Measurements from ENCODE around the gene ALK.
"Not testable (repeated sequence)": the region's sequence is repeated elsewhere in the genome, so short reads cannot be mapped to it uniquely, and the experiment has no call there.

Gene ALK

DNA sequence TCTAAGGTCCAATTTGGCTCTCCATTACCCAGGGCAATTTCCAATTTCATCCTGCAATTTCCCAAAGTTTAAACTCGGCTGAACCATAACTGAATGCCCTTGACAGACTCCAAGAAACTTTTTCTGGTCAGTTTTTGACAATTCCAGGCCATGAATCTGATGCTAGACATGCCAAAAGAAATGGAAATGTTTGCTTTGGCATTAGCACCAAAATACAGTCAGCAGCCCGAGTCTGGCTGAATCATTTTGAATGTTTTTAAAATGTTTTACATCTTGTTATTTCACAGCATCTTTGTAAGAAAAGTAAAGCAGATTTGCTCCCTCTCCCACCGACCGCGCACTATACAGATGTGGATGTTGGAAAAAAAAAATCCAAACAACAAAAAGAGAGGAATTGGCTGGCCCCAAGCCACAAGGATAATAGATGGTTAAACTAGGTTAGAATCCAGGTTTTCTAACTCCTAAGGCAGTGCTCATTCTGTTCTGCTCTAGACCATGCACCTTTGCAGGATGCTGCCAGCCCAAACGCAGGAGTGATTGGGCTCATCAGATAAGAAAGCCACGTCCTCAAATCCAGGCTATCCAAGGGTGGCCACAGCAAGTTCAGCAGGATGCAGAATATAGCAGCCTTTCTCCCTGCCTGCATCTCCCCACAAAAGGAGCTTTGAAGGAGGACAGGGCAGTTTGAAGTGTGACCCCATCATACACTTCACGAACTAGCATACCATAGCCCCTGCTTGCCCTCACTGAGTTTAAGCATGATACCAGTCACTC, 167.5 kb downstream of the ALK start:
- DNase-seq: no peak

DNA sequence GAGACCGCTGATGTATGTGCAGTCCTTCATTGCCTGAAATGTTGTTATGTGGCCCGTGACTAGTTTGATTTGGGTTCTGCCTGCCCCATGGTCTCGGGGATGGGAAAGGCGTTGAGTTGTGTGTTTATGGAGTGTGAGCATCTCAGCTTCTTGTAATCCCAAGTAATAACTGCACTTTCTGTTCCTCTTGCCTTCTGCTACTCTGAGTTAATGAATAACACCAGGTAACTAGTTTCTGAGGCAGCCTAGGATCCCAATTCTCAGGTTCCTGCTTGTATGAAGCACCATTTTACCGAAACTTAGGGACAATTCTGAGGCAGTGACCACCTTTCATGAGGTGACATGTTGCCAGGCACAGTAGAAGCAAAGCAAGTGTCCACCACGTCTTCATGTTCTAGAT, 170.0 kb downstream of the ALK start:
- no peak for DNase-seq

DNA sequence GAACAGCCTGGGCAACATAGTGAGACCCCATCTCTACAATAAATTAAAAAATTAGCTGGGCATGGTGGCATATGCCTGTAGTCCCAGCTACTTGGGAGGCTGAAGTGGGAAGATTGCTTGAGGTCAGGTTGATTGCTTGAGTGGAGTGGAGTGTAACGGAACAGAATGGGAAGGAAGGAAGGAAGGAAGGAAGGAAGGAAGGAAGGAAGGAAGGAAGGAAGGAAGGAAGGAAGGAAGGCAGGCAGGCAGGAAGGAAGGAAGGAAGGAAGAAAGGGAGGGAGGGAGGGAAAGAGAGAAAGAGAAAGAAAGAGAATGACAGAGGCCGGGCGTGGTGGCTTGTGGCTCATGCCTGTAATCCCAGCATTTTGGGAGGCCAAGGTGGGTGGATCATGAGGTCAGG, 170.9 kb downstream of the ALK start:
- not testable (repeated sequence) for DNase-seq

- DNase-seq: no peak
Observed at GRCh38 chr2:29749843-29750242, 171.5 kb downstream of the ALK start.

GRCh38 chr2:29749041-29749440, 172.3 kb downstream of the ALK start:
- DNase-seq: no peak

DNA sequence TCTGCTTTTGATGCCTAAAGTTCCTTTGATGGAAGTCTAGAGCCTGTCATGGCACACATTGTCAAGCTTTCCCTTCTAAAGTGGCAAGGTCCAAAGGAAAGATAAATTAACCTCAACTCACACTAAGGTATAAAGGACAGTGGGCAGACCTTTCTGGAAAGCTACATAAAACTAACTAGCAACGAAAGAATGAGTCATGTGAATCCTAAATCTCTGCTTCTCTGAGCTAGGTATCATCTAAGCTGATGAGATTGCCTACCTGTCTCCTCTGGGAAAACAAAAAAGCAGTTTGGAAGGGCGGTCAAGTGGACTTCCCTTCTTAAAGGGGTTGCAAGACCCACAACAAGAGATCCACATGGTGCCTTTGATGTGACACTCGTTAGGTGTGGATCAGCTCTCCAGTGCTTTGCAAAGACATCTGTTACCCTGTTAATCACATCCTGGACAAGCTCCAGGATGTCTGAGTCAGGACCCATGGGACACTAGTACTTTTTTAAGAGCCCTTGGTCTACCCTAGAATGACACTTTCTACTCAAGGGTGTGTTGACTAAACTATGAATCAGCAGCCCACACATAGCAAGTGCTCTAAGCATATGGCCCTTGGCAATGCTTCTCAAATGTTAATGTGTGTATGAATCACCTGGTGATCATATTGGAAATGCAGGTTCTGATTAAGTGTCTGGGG, 173.5 kb downstream of the ALK start:
- no peak for DNase-seq

- DNase-seq: no peak
Observed at GRCh38 chr2:29744976-29745375, 176.4 kb downstream of the ALK start.

GRCh38 chr2:29743516-29743915, 177.9 kb downstream of the ALK start:
- no peak for DNase-seq

GRCh38 chr2:29742656-29743055, 178.7 kb downstream of the ALK start:
- DNase-seq: no peak

DNA sequence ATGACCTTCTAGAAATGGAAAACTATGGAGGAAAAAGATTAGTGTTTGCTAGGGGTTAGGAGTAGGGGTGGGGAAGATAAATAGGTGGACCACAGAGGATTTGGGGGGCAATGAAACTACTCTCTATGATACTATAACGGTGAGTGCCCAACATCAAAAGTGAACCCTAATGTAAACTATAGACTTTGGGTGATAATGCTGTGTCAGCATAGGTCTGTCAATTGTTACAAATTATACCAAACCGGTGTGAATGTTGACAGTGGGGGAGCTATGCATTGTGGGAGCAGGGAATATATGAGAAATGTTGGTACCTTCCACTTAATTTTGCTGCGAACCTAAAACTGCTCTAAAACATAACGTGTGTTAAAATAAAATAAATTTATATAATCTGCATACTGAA, 180.3 kb downstream of the ALK start:
- no peak for DNase-seq

GRCh38 chr2:29733965-29734364, 187.4 kb downstream of the ALK start:
- no peak for DNase-seq

DNA sequence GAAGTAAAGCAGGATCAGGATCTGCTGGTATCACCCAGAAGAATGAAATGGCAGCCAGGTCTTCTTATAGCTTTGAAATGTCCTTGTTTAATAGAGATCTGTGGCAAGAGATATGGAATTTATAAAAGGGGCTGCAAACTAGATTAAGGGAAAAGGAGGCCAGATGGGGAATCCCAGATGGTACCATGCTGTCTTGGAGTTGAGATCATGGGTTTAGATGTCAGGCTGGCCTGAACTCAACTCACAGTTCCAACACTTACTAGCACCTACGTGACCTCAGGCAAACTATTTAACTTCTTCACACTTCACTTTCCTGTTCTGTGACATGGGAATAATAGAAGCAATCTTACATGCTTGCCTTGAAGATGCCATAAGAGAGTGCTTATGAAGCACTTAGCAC, 188.2 kb downstream of the ALK start:
- DNase-seq: no peak

DNA sequence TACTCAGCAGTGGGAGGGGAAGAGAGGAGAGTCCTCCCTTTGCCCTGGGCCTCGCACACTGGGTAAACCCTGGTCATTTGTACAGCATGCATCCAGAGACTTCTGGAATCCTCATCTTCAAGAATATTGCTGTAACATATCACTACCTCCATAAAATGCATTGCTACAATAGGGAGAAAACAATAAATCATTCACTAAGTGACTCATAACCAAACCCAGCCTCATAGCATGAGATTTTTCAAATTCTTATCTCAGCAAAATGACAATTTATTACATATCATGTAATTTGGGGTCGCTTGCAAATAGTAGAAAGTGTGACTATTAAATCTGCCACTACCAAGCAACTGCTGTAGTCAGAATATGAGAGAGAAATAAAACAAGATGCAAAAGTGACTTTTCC, 189.4 kb downstream of the ALK start:
- no peak for DNase-seq

GRCh38 chr2:29729932-29730331, 191.5 kb downstream of the ALK start:
- no peak for DNase-seq

- no peak for DNase-seq
Observed at GRCh38 chr2:29729401-29729800, 192.0 kb downstream of the ALK start.

- DNase-seq: no peak
Observed at GRCh38 chr2:29726976-29727375, 194.4 kb downstream of the ALK start.

DNA sequence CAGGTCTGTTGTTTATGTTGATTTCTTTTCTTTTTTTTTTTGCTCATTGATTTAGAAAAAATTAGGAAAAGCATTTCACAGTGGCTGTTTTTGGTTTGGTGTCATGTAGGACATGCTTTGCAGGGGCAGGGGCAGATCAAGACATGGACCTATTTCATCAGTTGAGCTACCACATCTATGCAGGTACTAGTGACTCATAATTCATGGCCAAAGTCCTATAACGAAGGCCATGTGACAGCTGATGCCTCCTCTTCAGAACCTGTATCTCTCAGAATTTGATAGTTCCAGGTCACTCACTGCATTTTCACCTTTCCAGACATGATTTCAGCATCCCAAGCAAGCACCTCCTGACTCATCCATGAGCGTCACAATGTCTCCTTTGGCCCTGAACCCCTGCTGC, 195.8 kb downstream of the ALK start:
- DNase-seq: no peak

- DNase-seq: no peak
Observed at GRCh38 chr2:29724282-29724681, 197.1 kb downstream of the ALK start.

DNA sequence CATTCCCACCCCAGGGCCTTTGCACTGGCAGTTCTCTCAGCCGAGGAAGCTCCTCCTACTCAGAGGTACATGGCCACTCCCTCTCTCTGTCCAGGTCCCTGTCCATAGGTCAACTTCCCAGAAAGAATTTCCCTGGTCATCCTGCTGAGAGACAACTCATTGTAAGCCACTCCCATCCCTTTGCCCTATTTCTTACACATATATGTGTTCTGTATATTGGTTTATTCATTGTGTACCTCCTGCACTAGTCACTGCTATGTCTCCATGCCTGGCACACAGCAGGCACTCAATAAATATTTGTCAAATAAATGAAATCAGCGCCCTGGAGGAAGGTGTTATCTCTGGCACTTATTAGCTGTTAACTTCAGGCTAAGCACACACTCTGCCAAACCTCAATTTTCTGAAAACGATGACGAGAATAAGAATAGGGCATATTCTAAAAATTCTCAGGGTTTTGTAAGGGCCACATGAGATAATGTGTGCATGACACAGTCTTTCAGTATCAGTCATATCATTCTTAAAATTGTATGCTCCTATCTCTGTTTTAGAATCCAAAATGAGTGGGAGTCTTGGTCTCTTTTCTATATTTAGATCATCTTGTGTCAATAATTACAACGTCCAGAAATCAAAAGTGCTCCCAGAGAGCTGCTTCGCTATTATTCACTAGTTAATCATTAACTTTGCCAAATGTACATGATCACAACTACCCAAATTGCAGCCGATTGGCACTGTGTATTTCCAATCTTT, 198.0 kb downstream of the ALK start:
- DNase-seq: no peak

- DNase-seq: no peak
Observed at GRCh38 chr2:29719639-29720038, 201.7 kb downstream of the ALK start.

GRCh38 chr2:29718076-29718686, 203.2 kb downstream of the ALK start:
- no peak for DNase-seq

DNA sequence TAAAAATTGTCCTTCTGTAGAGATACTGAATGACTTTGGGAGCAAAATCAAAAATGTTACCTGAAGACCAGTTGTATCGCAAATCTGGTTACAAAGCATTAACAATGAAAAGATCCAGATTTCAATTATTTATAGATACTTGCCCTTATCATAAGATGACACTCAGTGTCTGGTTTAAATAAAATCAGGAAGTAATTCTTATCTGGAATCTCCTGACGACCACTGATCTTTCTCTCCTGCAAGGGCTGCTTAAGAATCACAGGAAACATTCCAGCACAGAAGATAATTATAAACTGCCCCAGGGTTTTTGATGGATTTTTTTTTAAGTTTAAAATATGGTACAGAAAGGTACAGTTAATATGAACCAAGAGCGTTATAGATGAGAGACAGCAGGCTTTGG, 205.7 kb downstream of the ALK start:
- DNase-seq: no peak

- DNase-seq: no peak
Observed at GRCh38 chr2:29714333-29714732, 207.1 kb downstream of the ALK start.
